PC-9 (cell line): ENCODE results near the gene MVD. TPM values are rescaled to one million over a fixed set of nuclear protein-coding genes. Genes with fewer than 3 reads are reported as not detected.

Experiments used
- BruUV-seq: library from RNA; stranded (reverse); fragments of 400-500 nt; replicated peaks from 2 replicates; lab custom pipeline; 2021; lab: Mats Ljungman, UMichigan
- CTCF ChIA-PET: fragments of 300-600 bp; sonication (Branson Sonifier 250); formaldehyde crosslinking; loops from one replicate; lab custom pipeline; 2022; ENCODE audit warnings: antibody characterized with exemption; lab: Charles Lee
- POLR2A ChIA-PET: fragments of 300-600 bp; sonication (Branson Sonifier 250); formaldehyde crosslinking; loops from one replicate; lab custom pipeline; 2022; ENCODE audit warnings: antibody characterized with exemption; ENCODE audit not compliant: unreplicated experiment; lab: Charles Lee
- DNase-seq, 2 experiments: peaks; one replicate each; pipeline versions ENCODE4 v3.0.0 to v3.0.0-alpha.2; 2015 to 2022; ENCODE audit warnings: mixed read lengths in 1 of 2
- H2AFZ ChIP-seq: fragments of 200-600 bp; sonication (generic); 2 replicates; pipeline ENCODE4 v1.8.1; 2017; ENCODE audit warnings: antibody characterized with exemption
- H3F3A ChIP-seq: fragments of 200-600 bp; sonication (generic); 2 replicates; pipeline ENCODE4 v1.8.1; 2017; ENCODE audit warnings: antibody characterized with exemption, mild to moderate bottlenecking, low read depth; ENCODE audit not compliant: insufficient read depth
- H3K27ac ChIP-seq: fragments of 200-600 bp; sonication (generic); 2 replicates; pipeline ENCODE4 v1.6.1; 2016; ENCODE audit warnings: mixed run types
- H3K27me3 ChIP-seq: fragments of 200-600 bp; sonication (generic); 2 replicates; pipeline ENCODE4 v1.6.1; 2016; ENCODE audit warnings: low read depth, mixed run types; ENCODE audit not compliant: insufficient read depth
- H3K36me3 ChIP-seq: fragments of 200-600 bp; sonication (generic); 2 replicates; pipeline ENCODE4 v1.6.1; 2016; ENCODE audit warnings: low read depth, mixed run types
- H3K4me1 ChIP-seq: fragments of 200-600 bp; sonication (generic); replicated peaks from 2 replicates; pipeline ENCODE4 v1.6.1; 2016; ENCODE audit warnings: mixed run types; ENCODE audit not compliant: insufficient read depth
- H3K4me2 ChIP-seq: fragments of 200-600 bp; sonication (generic); 2 replicates; pipeline ENCODE4 v1.6.1; 2017; ENCODE audit warnings: mixed run types
- H3K4me3 ChIP-seq: fragments of 200-600 bp; sonication (generic); 2 replicates; pipeline ENCODE4 v1.6.1; 2016; ENCODE audit warnings: mixed run types
- H3K79me2 ChIP-seq: fragments of 200-600 bp; sonication (generic); 2 replicates; pipeline ENCODE4 v1.6.1; 2017; ENCODE audit warnings: low read depth, mixed run types
- H3K9me2 ChIP-seq: fragments of 200-600 bp; sonication (generic); 2 replicates; pipeline ENCODE4 v1.8.1; 2017; ENCODE audit warnings: mild to moderate bottlenecking; ENCODE audit not compliant: insufficient read depth
- H3K9me3 ChIP-seq: fragments of 200-600 bp; sonication (generic); 2 replicates; pipeline ENCODE4 v1.8.1; 2016; ENCODE audit warnings: low read depth; ENCODE audit not compliant: insufficient read depth
- H4K20me1 ChIP-seq: fragments of 200-600 bp; sonication (generic); 2 replicates; pipeline ENCODE4 v1.8.1; 2017; ENCODE audit not compliant: insufficient read depth
- EZH2 ChIP-seq: fragments of 200-600 bp; sonication (generic); IDR thresholded peaks from 2 replicates; pipeline ENCODE4 v1.8.0; 2017; ENCODE audit warnings: antibody characterized with exemption, low read depth
- intact Hi-C: fragments of 100-400 bp; cut with micrococcal nuclease; formaldehyde crosslinking; loops from one replicate; pipeline ENCODE4 v1.10.0; 2022; ENCODE audit not compliant: unreplicated experiment
- total RNA-seq: library from RNA; stranded (reverse); gene quantifications from 2 replicates; pipeline ENCODE4 v1.2.3, GENCODE V29; 2021
- TF ChIP-seq, protein P1 (sequence below): fragments of 200-600 bp; sonication (generic); conservative IDR thresholded peaks from 2 replicates; pipeline ENCODE4 v1.6.1; 2017; ENCODE audit warnings: mixed run types, antibody characterized with exemption, mild to moderate bottlenecking, moderate library complexity

MVD gene
- total RNA-seq, 1 experiment from 2014 or later, result 168 TPM

DNA sequence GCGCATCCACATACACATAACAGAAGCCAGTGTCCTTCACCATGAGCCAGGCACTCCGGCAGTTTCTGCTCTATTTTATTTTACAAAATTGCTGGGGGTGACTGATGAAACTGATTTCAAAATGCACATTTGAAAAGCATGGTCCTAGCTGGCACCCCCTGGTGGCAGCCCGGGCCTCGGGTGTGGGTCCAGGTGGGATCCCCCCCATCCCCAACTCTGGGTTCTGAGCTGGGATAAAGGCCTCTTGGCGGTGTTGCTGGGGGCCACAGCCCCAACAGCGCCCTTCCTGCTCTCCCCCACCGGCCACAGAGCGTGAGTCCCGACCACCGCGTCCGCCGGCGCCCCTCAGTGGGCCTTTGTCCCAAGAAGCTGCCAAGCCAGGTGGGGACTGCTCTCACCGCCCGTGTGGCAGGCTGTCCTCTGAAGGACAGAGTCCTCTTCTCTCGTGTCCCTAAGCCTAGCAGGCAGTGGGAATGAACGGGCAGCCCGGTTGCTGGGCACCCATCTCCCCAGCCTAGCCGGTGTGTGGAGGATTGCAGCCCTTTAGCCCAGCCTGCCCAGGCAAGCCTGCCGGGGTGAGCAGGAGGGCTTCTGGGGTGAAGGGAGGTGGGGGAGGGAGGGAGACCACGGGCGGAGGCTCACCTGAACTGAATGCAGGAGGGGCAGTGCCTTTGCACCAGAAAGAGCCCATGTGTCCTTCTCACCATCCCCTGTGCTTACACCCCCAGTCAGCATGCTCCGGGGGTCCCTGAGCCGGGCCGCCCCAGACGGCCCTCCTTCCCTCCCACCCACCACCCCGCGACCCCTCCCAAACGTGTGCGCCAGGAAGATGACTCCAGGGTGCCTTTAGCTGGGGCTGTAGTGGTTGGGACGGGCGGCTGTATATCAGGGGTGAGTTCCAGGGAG lies 22.5 kb upstream of the MVD start:
- Histone ChIP-seq H4K20me1 (no peaks in the 10 kb centered on the region), H3K79me2 (no peaks in the 10 kb centered on the region), H3K4me3 (peak overlapping the region; percentile 88), H3K9me3 (no peaks in the 10 kb centered on the region), H3K27me3 (no peaks in the 10 kb centered on the region), H3K4me1 (peaks cover 20% of the 10 kb centered on the region), H3F3A (peaks cover 16% of the 10 kb centered on the region; the same call in 1 of the 2 replicates), H3K9me2 (no peaks in the 10 kb centered on the region), H3K27ac (no peak overlapping the region), H3K4me2 (peak overlapping the region; percentile 90), H3K36me3 (no peaks in the 10 kb centered on the region), H2AFZ (peak overlapping the region; percentile 92)
- TF ChIP-seq, protein P1, sequence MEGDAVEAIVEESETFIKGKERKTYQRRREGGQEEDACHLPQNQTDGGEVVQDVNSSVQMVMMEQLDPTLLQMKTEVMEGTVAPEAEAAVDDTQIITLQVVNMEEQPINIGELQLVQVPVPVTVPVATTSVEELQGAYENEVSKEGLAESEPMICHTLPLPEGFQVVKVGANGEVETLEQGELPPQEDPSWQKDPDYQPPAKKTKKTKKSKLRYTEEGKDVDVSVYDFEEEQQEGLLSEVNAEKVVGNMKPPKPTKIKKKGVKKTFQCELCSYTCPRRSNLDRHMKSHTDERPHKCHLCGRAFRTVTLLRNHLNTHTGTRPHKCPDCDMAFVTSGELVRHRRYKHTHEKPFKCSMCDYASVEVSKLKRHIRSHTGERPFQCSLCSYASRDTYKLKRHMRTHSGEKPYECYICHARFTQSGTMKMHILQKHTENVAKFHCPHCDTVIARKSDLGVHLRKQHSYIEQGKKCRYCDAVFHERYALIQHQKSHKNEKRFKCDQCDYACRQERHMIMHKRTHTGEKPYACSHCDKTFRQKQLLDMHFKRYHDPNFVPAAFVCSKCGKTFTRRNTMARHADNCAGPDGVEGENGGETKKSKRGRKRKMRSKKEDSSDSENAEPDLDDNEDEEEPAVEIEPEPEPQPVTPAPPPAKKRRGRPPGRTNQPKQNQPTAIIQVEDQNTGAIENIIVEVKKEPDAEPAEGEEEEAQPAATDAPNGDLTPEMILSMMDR, result peak; percentile 83
- TF ChIP-seq EZH2, result no peak
- intact Hi-C loops, result loop anchor here (5.0 to 10.0 kb wide), 2 partner anchors 127 to 231 kb away; partner anchors contain the start of genes APRT and ZFPM1
- BruUV-seq, result no TSS peak
- CTCF ChIA-PET, result no interaction called here
- peak; percentile 46 to 61 for DNase-seq
- POLR2A ChIA-PET, result no interaction called here

- no peak for TF ChIP-seq EZH2
- TF ChIP-seq, protein P1, result no peak
- ChIA-PET POLR2A (no interaction called here), CTCF (no interaction called here)
- H2AFZ ChIP-seq, result no peak overlapping the region
- BruUV-seq, result no TSS peak
- H3K9me3 ChIP-seq, result no peaks in the 10 kb centered on the region
- H3K79me2 ChIP-seq, result no peaks in the 10 kb centered on the region
- H3K36me3 ChIP-seq, result no peaks in the 10 kb centered on the region
- no peak overlapping the region for H3K4me3 ChIP-seq
- intact Hi-C loops, result loop anchor here (5.0 to 10.0 kb wide), 2 partner anchors 128 to 230 kb away; partner anchors contain the start of genes APRT and ZFPM1
- H4K20me1 ChIP-seq, result no peaks in the 10 kb centered on the region
- H3K4me1 ChIP-seq, result peaks cover 24% of the 10 kb centered on the region
- no peaks in the 10 kb centered on the region for H3K9me2 ChIP-seq
- DNase-seq, result no peak
- H3K4me2 ChIP-seq, result peak overlapping the region; percentile 90; the same call in 1 of the 2 replicates
- H3K27me3 ChIP-seq, result no peaks in the 10 kb centered on the region
- H3F3A ChIP-seq, result peaks cover 19% of the 10 kb centered on the region; the same call in 1 of the 2 replicates
- no peak overlapping the region for H3K27ac ChIP-seq
Measured at GRCh38 chr16:88684569-88685155, 21.8 kb upstream of the MVD start.

- intact Hi-C loops, result loop anchor here (10.0 kb wide), 1 partner anchor 227 kb away; the partner anchor contains the start of gene ZFPM1
- no peak overlapping the region for H3K4me3 ChIP-seq
- no peak overlapping the region for H3K27ac ChIP-seq
- no peaks in the 10 kb centered on the region; the same call in 1 of the 2 replicates for H4K20me1 ChIP-seq
- H3K4me2 ChIP-seq, result no peak overlapping the region
- no peak for DNase-seq
- no peaks in the 10 kb centered on the region for H3K27me3 ChIP-seq
- no peak for TF ChIP-seq EZH2
- TF ChIP-seq, protein P1, result no peak
- H3K4me1 ChIP-seq, result peaks cover 22% of the 10 kb centered on the region
- CTCF ChIA-PET, result interaction anchor here (0.6 kb wide), 1 partner anchor 371 kb away, joined by 5 read pairs; no protein-coding TSS in a partner anchor
- peaks cover 17% of the 10 kb centered on the region; the same call in 1 of the 2 replicates for H3F3A ChIP-seq
- H3K9me2 ChIP-seq, result no peaks in the 10 kb centered on the region
- H2AFZ ChIP-seq, result no peak overlapping the region
- H3K9me3 ChIP-seq, result no peaks in the 10 kb centered on the region
- POLR2A ChIA-PET, result no interaction called here
- no peaks in the 10 kb centered on the region for H3K36me3 ChIP-seq
- BruUV-seq, result no TSS peak
- no peaks in the 10 kb centered on the region for H3K79me2 ChIP-seq
Measured at GRCh38 chr16:88681709-88682451, 19.0 kb upstream of the MVD start.
